ENCODE measurements around the gene BAZ2A.
"Not testable (repeated sequence)": the region's sequence is repeated elsewhere in the genome, so short reads cannot be mapped to it uniquely, and the experiment has no call there.

Gene BAZ2A

DNA sequence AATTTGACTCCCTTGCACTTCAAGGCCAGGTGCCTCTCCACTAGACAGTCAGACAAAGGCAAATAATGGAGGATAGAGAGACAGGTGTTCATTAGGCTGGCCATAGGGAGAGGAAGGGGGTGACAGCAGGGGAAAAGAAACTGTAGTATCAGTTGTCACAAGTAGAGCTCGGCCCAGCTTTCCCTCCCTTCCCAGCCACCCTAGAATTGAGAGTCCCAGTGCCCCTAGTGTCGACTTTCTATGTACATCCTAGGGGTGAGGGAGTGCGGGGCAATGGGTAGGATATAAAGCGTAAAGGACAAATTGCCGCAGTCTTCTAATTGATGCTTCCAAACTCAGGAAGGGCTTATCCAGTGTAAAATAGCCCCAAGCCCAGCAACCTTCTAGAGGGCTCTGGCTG is 39.0 kb downstream of the BAZ2A start:
- TF ChIP-seq, protein P1, sequence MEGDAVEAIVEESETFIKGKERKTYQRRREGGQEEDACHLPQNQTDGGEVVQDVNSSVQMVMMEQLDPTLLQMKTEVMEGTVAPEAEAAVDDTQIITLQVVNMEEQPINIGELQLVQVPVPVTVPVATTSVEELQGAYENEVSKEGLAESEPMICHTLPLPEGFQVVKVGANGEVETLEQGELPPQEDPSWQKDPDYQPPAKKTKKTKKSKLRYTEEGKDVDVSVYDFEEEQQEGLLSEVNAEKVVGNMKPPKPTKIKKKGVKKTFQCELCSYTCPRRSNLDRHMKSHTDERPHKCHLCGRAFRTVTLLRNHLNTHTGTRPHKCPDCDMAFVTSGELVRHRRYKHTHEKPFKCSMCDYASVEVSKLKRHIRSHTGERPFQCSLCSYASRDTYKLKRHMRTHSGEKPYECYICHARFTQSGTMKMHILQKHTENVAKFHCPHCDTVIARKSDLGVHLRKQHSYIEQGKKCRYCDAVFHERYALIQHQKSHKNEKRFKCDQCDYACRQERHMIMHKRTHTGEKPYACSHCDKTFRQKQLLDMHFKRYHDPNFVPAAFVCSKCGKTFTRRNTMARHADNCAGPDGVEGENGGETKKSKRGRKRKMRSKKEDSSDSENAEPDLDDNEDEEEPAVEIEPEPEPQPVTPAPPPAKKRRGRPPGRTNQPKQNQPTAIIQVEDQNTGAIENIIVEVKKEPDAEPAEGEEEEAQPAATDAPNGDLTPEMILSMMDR (conservative IDR thresholded peaks at IDR 0.05; ENCODE audit: low read depth), result no peak
- POLR2A ChIA-PET (ENCODE audit: low non-redundant PET), result no interaction called here
- CTCF ChIA-PET, result interaction anchor here (0.6 to 1.9 kb wide), 4 partner anchors 45 to 77 kb away, joined by 3 to 8 read pairs (median 4); no protein-coding TSS in a partner anchor
- DNase-seq (ENCODE audit: low spot score), result no peak
- no peak overlapping the region for H3K27ac ChIP-seq

DNA sequence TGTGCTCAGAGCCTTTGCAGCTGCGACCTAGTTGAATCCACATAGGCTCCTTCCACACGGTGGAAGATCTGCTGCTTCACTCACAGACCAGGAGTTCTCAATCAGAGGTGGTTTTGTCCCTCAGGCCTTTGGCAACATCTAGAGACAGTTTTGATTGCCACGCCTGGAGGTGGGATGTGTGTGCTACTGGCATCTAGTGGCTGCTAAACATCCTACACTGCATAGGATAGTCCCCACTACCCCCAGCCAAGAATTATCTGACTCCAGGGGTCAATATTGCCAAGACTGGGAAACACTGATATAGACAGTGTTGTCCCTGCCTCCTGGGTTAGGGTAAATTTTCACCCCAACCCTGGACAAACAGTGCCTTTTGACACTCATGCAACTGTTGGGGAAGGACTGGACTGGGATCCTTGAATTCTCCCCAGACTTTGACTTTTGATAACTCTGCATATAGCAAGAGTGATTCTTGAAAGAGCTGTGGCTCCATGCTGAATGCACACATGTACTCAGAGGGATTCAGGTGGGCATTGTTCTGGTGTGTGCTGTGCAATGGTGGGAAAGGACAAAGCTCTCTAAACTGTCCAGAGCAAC is 39.8 kb downstream of the BAZ2A start:
- TF ChIP-seq, protein P1 (conservative IDR thresholded peaks at IDR 0.05; ENCODE audit: low read depth), result peak; percentile 55
- POLR2A ChIA-PET (ENCODE audit: low non-redundant PET), result no interaction called here
- no peak for DNase-seq (ENCODE audit: low spot score)
- CTCF ChIA-PET, result interaction anchor here (1.1 to 1.9 kb wide), 2 partner anchors 46 to 76 kb away, joined by 4 to 8 read pairs; no protein-coding TSS in a partner anchor
- H3K27ac ChIP-seq, result peak overlapping the region; percentile 14

DNA sequence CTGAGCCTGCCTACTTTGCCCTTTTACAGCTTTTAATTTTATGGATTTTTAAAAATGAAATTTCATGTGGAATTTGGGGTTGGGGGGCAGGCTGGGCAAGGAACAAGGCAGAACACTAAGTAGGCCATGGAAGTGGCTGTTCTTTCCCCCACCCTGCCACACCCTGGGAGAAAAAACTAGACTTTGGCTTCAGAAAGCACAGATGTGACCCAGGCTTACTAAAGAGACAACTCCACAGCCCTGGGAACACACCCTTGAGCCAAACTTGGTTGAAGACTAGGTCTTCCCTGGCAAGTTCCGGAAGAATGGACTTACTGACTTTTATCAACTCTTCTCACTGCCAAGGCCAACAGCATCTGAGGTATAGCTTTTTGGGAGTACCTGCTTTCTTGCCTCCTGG is 40.3 kb downstream of the BAZ2A start:
- TF ChIP-seq, protein P1 (conservative IDR thresholded peaks at IDR 0.05; ENCODE audit: low read depth), result no peak
- H3K27ac ChIP-seq, result peak overlapping the region; percentile 14
- CTCF ChIA-PET, result interaction anchor here (1.9 kb wide), 1 partner anchor 75 kb away, joined by 8 read pairs; no protein-coding TSS in a partner anchor
- POLR2A ChIA-PET (ENCODE audit: low non-redundant PET), result no interaction called here
- no peak for DNase-seq (ENCODE audit: low spot score)

DNA sequence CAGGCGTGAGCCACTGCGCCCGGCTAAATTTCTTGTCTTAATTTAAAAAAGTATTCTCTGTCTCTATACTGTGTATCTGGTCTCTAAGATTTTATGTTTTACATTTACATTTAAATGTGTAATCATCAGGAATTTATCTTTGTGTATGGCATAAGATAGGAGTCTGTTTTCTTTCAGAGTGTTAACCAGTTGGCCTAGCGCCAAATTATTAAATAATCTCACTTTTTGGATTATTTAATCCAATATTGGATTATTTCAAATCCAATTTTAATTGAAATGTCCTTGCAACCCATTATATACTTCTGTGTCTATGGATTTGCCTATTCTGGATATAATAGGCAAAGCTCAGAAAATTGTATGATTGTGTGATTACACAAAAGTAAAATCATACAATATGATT is 45.0 kb downstream of the BAZ2A start:
- TF ChIP-seq, protein P1 (conservative IDR thresholded peaks at IDR 0.05; ENCODE audit: low read depth), result no peak
- DNase-seq (ENCODE audit: low spot score), result no peak
- POLR2A ChIA-PET (ENCODE audit: low non-redundant PET), result no interaction called here
- H3K27ac ChIP-seq, result no peak overlapping the region
- CTCF ChIA-PET, result interaction anchor here (0.6 to 0.9 kb wide), 2 partner anchors 9 to 15 kb away, joined by 4 to 8 read pairs; no protein-coding TSS in a partner anchor

DNA sequence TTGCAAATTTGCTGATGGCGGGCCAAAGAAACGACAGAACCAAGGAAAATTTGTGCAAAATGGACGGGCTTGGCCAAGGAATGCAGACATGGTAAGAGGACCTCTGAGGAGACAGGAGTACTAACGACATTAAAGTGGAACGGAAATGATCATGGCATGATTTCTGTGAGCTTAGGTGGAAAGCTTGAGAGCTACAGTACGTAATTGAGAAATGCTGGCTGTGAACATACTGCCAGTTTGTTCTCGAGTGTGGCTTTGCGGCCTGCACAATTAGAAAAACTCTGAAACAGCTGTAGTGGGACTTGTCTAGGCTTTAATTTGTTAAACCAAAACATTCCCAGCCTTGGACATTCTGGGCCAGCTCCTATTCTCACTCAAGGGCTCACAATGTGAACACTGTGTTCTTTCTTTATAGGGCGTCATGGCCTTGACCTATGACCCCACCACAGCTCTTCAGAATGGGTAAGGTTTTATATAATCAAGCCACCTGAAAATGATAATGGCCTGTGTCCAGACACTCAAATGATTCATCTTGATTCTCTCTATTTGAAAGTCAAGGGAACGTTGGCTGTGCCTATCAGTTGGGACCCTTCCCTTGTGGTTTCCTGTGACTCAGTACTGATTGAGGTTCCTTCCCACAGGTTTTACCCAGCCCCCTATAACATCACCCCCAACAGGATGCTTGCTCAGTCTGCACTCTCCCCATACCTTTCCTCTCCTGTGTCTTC is 48.5 kb downstream of the BAZ2A start:
- ChIA-PET CTCF (interaction anchor here (1.1 kb wide), 1 partner anchor 55 kb away, joined by 3 read pairs; no protein-coding TSS in a partner anchor), POLR2A (ENCODE audit: low non-redundant PET) (no interaction called here)
- TF ChIP-seq, protein P1 (conservative IDR thresholded peaks at IDR 0.05; ENCODE audit: low read depth), result no peak
- DNase-seq (ENCODE audit: low spot score), result peak; percentile 48
- peak overlapping the region; percentile 45; the same call in 1 of the 2 replicates for H3K27ac ChIP-seq

DNA sequence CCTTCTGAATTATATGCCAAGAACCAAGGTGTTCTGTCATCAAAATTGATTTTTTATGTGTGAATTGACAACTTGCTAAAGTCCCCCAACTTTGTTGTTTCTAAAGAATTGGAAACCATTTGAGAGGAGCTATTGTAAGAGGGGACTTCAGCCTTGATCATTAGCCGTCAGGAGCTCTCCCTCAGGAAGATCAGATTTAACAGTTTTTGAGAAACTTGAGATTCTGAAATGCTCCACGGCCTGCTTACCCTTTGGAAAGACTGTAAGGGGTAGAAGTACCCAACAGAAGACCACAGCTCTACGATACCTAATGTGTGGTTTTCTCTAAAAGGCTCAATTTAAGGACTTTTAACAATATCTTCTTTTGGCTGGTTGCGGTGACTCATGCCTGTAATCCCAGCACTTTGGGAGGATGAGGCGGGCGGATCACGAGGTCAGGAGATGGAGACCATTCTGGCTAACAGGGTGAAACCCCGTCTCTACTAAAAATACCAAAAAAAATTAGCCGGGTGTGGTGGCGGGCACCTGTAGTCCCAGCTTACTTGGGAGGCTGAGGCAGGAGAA is 51.1 kb downstream of the BAZ2A start:
- DNase-seq (ENCODE audit: low spot score), result no peak
- H3K27ac ChIP-seq, result no peak overlapping the region
- TF ChIP-seq, protein P1 (conservative IDR thresholded peaks at IDR 0.05; ENCODE audit: low read depth), result no peak
- ChIA-PET CTCF (no interaction called here), POLR2A (ENCODE audit: low non-redundant PET) (no interaction called here)

DNA sequence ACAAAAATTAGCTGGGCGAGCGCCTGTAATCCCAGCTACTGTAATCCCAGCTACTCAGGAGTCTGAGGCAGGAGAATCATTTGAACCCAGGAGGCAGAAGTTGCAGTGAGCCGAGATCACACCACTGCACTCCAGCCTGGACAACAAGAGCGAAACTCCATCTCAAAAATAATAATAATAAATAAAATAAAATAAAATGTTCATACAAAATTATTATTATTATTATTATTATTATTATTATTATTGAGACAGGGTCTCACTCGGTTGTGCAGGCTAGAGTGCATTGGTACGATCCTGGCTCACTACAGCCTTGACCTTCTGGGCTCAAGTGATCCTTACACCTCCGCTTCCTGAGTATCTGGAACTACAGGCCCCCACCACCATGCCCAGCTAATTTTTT is 52.9 kb downstream of the BAZ2A start:
- H3K27ac ChIP-seq; DNase-seq (ENCODE audit: low spot score): not testable (repeated sequence)
- ChIA-PET CTCF (interaction anchor here (0.6 kb wide), 1 partner anchor 855 kb away, joined by 4 read pairs; no protein-coding TSS in a partner anchor), POLR2A (ENCODE audit: low non-redundant PET) (interaction anchor here (0.6 kb wide), 1 partner anchor 52 kb away, joined by 4 read pairs; no protein-coding TSS in a partner anchor)

All from RWPE1 (cell line).